PC-9 (cell line): ENCODE measurements around the gene CLDN22.

ENCODE experiments used
- CTCF ChIP-seq: fragments of 200-600 bp; sonication (generic); conservative IDR thresholded peaks from 2 replicates; pipeline ENCODE4 v1.6.1; 2017; ENCODE audit warnings: mixed run types, antibody characterized with exemption, mild to moderate bottlenecking, moderate library complexity
- EZH2 ChIP-seq: fragments of 200-600 bp; sonication (generic); IDR thresholded peaks from 2 replicates; pipeline ENCODE4 v1.8.0; 2017; ENCODE audit warnings: antibody characterized with exemption, low read depth

GRCh38 chr4:183284258-183284785, 35.8 kb downstream of the CLDN22 start:
- TF ChIP-seq CTCF (no peak), EZH2 (no peak)
